Measurements from ENCODE around the gene MAML3.

- TF ChIP-seq, protein P1, sequence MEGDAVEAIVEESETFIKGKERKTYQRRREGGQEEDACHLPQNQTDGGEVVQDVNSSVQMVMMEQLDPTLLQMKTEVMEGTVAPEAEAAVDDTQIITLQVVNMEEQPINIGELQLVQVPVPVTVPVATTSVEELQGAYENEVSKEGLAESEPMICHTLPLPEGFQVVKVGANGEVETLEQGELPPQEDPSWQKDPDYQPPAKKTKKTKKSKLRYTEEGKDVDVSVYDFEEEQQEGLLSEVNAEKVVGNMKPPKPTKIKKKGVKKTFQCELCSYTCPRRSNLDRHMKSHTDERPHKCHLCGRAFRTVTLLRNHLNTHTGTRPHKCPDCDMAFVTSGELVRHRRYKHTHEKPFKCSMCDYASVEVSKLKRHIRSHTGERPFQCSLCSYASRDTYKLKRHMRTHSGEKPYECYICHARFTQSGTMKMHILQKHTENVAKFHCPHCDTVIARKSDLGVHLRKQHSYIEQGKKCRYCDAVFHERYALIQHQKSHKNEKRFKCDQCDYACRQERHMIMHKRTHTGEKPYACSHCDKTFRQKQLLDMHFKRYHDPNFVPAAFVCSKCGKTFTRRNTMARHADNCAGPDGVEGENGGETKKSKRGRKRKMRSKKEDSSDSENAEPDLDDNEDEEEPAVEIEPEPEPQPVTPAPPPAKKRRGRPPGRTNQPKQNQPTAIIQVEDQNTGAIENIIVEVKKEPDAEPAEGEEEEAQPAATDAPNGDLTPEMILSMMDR (IDR thresholded peaks at IDR 0.05): no peak
- no peak for TF ChIP-seq POLR2A (IDR thresholded peaks at IDR 0.05)
Observed at GRCh38 chr4:139839403-139840031, 314.5 kb downstream of the MAML3 start.
